ENCODE results near the gene EFNB2. TPM values are rescaled to one million over a fixed set of nuclear protein-coding genes. Genes with fewer than 3 reads are reported as not detected.
A peak's percentile ranks its signal among the peaks of the same experiment; 100 is the strongest.

Gene EFNB2
- total RNA-seq, 1 experiment from 2014 or later, result 16.4 TPM

- H3K79me2 ChIP-seq (ENCODE audit: low read length), result no peaks in the 10 kb centered on the region
- no peak overlapping the region for H2AFZ ChIP-seq (ENCODE audit: low read length)
- ATAC-seq (no peak), DNase-seq (no peak)
- H3K9me2 ChIP-seq (replicated peaks; ENCODE audit: low read length), result no peaks in the 10 kb centered on the region
- no peaks in the 10 kb centered on the region for H3K27me3 ChIP-seq (ENCODE audit: low read length)
- no peak overlapping the region for H3K4me3 ChIP-seq (ENCODE audit: low read length)
- no peak overlapping the region for H3K27ac ChIP-seq (ENCODE audit: low read length)
- no peak for TF ChIP-seq CTCF (conservative IDR thresholded peaks at IDR 0.05; ENCODE audit: low read depth, low read length)
- TF ChIP-seq EZH2phosphoT487 (IDR thresholded peaks at IDR 0.05; ENCODE audit: borderline replicate concordance, low read length), result no peak
- TF ChIP-seq EZH2 (IDR thresholded peaks at IDR 0.05; ENCODE audit: low read length, unreplicated experiment), result no peak
- intact Hi-C loops (cut with micrococcal nuclease), result no loop called here
- H3K9ac ChIP-seq (ENCODE audit: low read length), result no peak overlapping the region
- H3K9me3 ChIP-seq (ENCODE audit: low read length), result no peaks in the 10 kb centered on the region
- H3F3A ChIP-seq (ENCODE audit: low read length, unreplicated experiment), result no peaks in the 10 kb centered on the region
- no peaks in the 10 kb centered on the region for H4K20me1 ChIP-seq (ENCODE audit: low read length)
- H3K4me1 ChIP-seq (ENCODE audit: insufficient read depth, low read length), result no peaks in the 10 kb centered on the region
- H3K36me3 ChIP-seq (ENCODE audit: low read depth, low read length), result peaks cover 12% of the 10 kb centered on the region; the same call in 1 of the 2 replicates
- ChIA-PET CTCF (no interaction called here), POLR2A (ENCODE audit: unreplicated experiment) (no interaction called here)
- TSS peak; percentile 9 for BruUV-seq (replicated peaks)
- H3K4me2 ChIP-seq (ENCODE audit: low read length), result no peak overlapping the region
These were observed 43.4 kb downstream of the EFNB2 start for GRCh38 chr13:106491928-106492587.

GRCh38 chr13:106491463-106491862 lies 44.0 kb downstream of the EFNB2 start:
- no peak overlapping the region for H3K9ac ChIP-seq (ENCODE audit: low read length)
- H3F3A ChIP-seq (ENCODE audit: low read length, unreplicated experiment), result no peaks in the 10 kb centered on the region
- POLR2A ChIA-PET (ENCODE audit: unreplicated experiment), result no interaction called here
- H4K20me1 ChIP-seq (ENCODE audit: low read length), result no peaks in the 10 kb centered on the region
- BruUV-seq (replicated peaks), result no TSS peak
- no peak overlapping the region for H2AFZ ChIP-seq (ENCODE audit: low read length)
- no peaks in the 10 kb centered on the region for H3K9me3 ChIP-seq (ENCODE audit: low read length)
- peaks cover 12% of the 10 kb centered on the region; the same call in 1 of the 2 replicates for H3K36me3 ChIP-seq (ENCODE audit: low read depth, low read length)
- no peak overlapping the region for H3K4me3 ChIP-seq (ENCODE audit: low read length)
- H3K27me3 ChIP-seq (ENCODE audit: low read length), result no peaks in the 10 kb centered on the region
- DNase-seq (no peak), ATAC-seq (no peak)
- H3K4me2 ChIP-seq (ENCODE audit: low read length), result no peak overlapping the region
- intact Hi-C loops (cut with micrococcal nuclease), result no loop called here
- H3K9me2 ChIP-seq (replicated peaks; ENCODE audit: low read length), result no peaks in the 10 kb centered on the region
- TF ChIP-seq CTCF (conservative IDR thresholded peaks at IDR 0.05; ENCODE audit: low read depth, low read length), result no peak
- no peak for TF ChIP-seq EZH2phosphoT487 (IDR thresholded peaks at IDR 0.05; ENCODE audit: borderline replicate concordance, low read length)
- TF ChIP-seq EZH2 (IDR thresholded peaks at IDR 0.05; ENCODE audit: low read length, unreplicated experiment), result no peak
- H3K79me2 ChIP-seq (ENCODE audit: low read length), result no peaks in the 10 kb centered on the region
- no peaks in the 10 kb centered on the region for H3K4me1 ChIP-seq (ENCODE audit: insufficient read depth, low read length)
- H3K27ac ChIP-seq (ENCODE audit: low read length), result no peak overlapping the region
- CTCF ChIA-PET, result no interaction called here

GRCh38 chr13:106490569-106491321 lies 44.7 kb downstream of the EFNB2 start:
- Histone ChIP-seq H3K9me2 (replicated peaks; ENCODE audit: low read length) (no peaks in the 10 kb centered on the region), H4K20me1 (ENCODE audit: low read length) (no peaks in the 10 kb centered on the region), H3K27ac (ENCODE audit: low read length) (no peak overlapping the region), H3K4me3 (ENCODE audit: low read length) (no peak overlapping the region), H3K4me1 (ENCODE audit: insufficient read depth, low read length) (no peaks in the 10 kb centered on the region), H3K9ac (ENCODE audit: low read length) (no peak overlapping the region), H2AFZ (ENCODE audit: low read length) (no peak overlapping the region), H3F3A (ENCODE audit: low read length, unreplicated experiment) (no peaks in the 10 kb centered on the region), H3K79me2 (ENCODE audit: low read length) (no peaks in the 10 kb centered on the region), H3K9me3 (ENCODE audit: low read length) (no peaks in the 10 kb centered on the region), H3K36me3 (ENCODE audit: low read depth, low read length) (peaks cover 12% of the 10 kb centered on the region; the same call in 1 of the 2 replicates), H3K4me2 (ENCODE audit: low read length) (no peak overlapping the region), H3K27me3 (ENCODE audit: low read length) (no peaks in the 10 kb centered on the region)
- ATAC-seq (no peak), DNase-seq (no peak)
- intact Hi-C loops (cut with micrococcal nuclease), result no loop called here
- ChIA-PET CTCF (no interaction called here), POLR2A (ENCODE audit: unreplicated experiment) (no interaction called here)
- TF ChIP-seq CTCF (conservative IDR thresholded peaks at IDR 0.05; ENCODE audit: low read depth, low read length) (no peak), EZH2phosphoT487 (IDR thresholded peaks at IDR 0.05; ENCODE audit: borderline replicate concordance, low read length) (no peak), EZH2 (IDR thresholded peaks at IDR 0.05; ENCODE audit: low read length, unreplicated experiment) (no peak)
- no TSS peak for BruUV-seq (replicated peaks)
